ENCODE results near the gene TSPAN11. TPM values are rescaled to one million over a fixed set of nuclear protein-coding genes. Genes with fewer than 3 reads are reported as not detected.

Gene TSPAN11
- polyA plus RNA-seq, 2 of the 4 experiments (the other 2 are of a cell fraction), result 0.01 to 0.06 TPM

DNA sequence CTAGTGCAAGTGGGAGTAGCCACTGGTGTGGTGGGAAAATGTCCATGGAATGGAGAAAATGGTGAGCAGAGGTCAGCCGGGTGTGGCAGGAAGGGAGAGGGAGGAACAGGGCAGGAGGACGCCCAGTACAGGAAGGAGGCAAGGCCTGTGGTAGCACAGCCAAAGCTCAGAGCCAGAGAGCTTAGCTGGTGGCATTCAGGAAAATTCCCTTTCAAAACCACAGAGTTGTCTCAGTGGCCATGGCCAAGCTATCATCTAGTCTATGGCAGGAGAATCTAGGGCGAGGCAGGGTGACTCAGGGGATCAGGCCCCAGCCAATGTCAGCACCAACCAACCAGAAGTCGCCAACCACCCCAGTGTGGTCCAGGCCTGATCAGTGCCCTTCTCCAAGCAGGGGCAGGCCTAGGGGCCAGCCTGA is 79.4 kb downstream of the TSPAN11 start:
- ATAC-seq, result peak; percentile 30 to 87; a peak in 4 of 6 replicates
- Histone ChIP-seq H3K4me3 (no peak overlapping the region), H3K27ac (peak overlapping the region; percentile 19 to 58; a peak in 3 of 6 replicates), H3K4me2 (peak overlapping the region; percentile 29; the same call in 2 of the 3 replicates), H3K4me1 (peaks cover 25% of the 10 kb centered on the region), H3K9me3 (no peaks in the 10 kb centered on the region)
- FAIRE-seq, result no peak
- CTCF ChIA-PET, result no interaction called here
- TF ChIP-seq, protein P1, sequence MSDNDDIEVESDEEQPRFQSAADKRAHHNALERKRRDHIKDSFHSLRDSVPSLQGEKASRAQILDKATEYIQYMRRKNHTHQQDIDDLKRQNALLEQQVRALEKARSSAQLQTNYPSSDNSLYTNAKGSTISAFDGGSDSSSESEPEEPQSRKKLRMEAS (IDR thresholded peaks at IDR 0.05), result peak; percentile 39; the same call in 1 of the 2 replicates
- TF ChIP-seq, protein P2, sequence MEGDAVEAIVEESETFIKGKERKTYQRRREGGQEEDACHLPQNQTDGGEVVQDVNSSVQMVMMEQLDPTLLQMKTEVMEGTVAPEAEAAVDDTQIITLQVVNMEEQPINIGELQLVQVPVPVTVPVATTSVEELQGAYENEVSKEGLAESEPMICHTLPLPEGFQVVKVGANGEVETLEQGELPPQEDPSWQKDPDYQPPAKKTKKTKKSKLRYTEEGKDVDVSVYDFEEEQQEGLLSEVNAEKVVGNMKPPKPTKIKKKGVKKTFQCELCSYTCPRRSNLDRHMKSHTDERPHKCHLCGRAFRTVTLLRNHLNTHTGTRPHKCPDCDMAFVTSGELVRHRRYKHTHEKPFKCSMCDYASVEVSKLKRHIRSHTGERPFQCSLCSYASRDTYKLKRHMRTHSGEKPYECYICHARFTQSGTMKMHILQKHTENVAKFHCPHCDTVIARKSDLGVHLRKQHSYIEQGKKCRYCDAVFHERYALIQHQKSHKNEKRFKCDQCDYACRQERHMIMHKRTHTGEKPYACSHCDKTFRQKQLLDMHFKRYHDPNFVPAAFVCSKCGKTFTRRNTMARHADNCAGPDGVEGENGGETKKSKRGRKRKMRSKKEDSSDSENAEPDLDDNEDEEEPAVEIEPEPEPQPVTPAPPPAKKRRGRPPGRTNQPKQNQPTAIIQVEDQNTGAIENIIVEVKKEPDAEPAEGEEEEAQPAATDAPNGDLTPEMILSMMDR (IDR thresholded peaks at IDR 0.05), result no peak
- TF ChIP-seq MYC (IDR thresholded peaks at IDR 0.05; ENCODE audit: borderline replicate concordance, low read length) (no peak), JUN (IDR thresholded peaks at IDR 0.05) (no peak), HEYL (CRISPR knock-in tag; IDR thresholded peaks at IDR 0.05) (no peak), SREBF2 (IDR thresholded peaks at IDR 0.05) (no peak), RAD21 (conservative IDR thresholded peaks at IDR 0.05 in 1 of 2, IDR thresholded peaks at IDR 0.05 in 1 of 2) (no peak), MAZ (IDR thresholded peaks at IDR 0.05; ENCODE audit: borderline replicate concordance, low read depth, low read length) (no peak), FOSL2 (IDR thresholded peaks at IDR 0.05) (no peak), FOSL2 (CRISPR knock-in tag; IDR thresholded peaks at IDR 0.05) (peak; percentile 23; the same call in 1 of the 2 replicates), CBX8 (IDR thresholded peaks at IDR 0.05) (no peak)
- TF ChIP-seq, protein P3, sequence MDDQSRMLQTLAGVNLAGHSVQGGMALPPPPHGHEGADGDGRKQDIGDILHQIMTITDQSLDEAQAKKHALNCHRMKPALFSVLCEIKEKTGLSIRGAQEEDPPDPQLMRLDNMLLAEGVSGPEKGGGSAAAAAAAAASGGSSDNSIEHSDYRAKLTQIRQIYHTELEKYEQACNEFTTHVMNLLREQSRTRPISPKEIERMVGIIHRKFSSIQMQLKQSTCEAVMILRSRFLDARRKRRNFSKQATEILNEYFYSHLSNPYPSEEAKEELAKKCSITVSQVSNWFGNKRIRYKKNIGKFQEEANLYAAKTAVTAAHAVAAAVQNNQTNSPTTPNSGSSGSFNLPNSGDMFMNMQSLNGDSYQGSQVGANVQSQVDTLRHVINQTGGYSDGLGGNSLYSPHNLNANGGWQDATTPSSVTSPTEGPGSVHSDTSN (IDR thresholded peaks at IDR 0.05), result no peak
- POLR2A ChIA-PET, result no interaction called here
- DNase-seq (ENCODE audit: low read depth in 1 of 2, low spot score in 1 of 2), result peak; percentile 48 to 74
- 63% methylated on average over 4 of the region's 4 CpGs for WGBS (ENCODE audit: missing lambda C conversion rate)

DNA sequence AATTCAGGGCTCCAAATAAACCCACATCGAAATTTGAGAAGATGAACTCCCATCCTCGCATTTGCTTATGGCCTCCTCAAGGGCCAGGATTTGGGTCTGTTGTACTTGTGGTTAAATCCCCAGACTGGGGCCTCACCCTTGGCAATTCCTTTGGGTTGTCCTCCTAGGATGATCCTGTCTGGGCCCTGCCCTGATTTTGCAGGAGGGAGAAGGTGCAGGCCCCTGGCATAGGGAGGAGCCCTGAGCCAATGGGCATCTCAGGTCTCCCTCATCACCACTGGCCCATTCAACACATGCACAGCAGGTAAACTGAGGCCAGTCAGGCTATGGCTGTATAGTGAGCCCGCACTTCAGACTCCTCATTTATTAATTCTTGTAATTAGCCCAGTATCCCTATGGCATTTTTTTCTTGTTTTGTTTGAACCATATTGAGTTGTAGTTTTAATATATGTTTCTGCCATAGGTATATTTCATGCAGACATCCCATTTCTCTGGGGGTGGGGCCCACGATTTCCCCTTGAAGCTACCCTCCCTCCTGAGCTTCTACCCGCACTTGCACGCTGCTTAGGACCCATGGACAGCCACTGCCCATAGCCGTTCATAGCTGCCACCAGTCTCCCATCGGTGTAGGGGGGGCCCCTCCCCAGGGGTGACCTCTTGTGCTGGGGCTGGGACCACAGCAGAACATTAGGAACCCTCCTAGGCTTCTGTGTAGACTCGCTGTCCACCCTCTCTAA is 80.0 kb downstream of the TSPAN11 start:
- WGBS (ENCODE audit: missing lambda C conversion rate), result 70% methylated on average over 9 of the region's 9 CpGs
- 0 out of 3 replicates have a peak overlapping the region, but pooled peaks have one; percentile 29 for H3K4me2 ChIP-seq
- peaks cover 25% of the 10 kb centered on the region for H3K4me1 ChIP-seq
- DNase-seq (ENCODE audit: low read depth in 1 of 2, low spot score in 1 of 2) (no peak), FAIRE-seq (no peak), ATAC-seq (no peak; a peak in 2 of 6 replicates)
- ChIA-PET POLR2A (no interaction called here), CTCF (no interaction called here)
- H3K9me3 ChIP-seq, result no peaks in the 10 kb centered on the region
- H3K27ac ChIP-seq, result peak overlapping the region in 1 of 2 experiments; percentile 58; a peak in 2 of 6 replicates
- H3K4me3 ChIP-seq, result no peak overlapping the region
- TF ChIP-seq, protein P4, sequence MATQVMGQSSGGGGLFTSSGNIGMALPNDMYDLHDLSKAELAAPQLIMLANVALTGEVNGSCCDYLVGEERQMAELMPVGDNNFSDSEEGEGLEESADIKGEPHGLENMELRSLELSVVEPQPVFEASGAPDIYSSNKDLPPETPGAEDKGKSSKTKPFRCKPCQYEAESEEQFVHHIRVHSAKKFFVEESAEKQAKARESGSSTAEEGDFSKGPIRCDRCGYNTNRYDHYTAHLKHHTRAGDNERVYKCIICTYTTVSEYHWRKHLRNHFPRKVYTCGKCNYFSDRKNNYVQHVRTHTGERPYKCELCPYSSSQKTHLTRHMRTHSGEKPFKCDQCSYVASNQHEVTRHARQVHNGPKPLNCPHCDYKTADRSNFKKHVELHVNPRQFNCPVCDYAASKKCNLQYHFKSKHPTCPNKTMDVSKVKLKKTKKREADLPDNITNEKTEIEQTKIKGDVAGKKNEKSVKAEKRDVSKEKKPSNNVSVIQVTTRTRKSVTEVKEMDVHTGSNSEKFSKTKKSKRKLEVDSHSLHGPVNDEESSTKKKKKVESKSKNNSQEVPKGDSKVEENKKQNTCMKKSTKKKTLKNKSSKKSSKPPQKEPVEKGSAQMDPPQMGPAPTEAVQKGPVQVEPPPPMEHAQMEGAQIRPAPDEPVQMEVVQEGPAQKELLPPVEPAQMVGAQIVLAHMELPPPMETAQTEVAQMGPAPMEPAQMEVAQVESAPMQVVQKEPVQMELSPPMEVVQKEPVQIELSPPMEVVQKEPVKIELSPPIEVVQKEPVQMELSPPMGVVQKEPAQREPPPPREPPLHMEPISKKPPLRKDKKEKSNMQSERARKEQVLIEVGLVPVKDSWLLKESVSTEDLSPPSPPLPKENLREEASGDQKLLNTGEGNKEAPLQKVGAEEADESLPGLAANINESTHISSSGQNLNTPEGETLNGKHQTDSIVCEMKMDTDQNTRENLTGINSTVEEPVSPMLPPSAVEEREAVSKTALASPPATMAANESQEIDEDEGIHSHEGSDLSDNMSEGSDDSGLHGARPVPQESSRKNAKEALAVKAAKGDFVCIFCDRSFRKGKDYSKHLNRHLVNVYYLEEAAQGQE (IDR thresholded peaks at IDR 0.05), result no peak
- TF ChIP-seq GATA3 (IDR thresholded peaks at IDR 0.05; ENCODE audit: borderline replicate concordance), result no peak
- TF ChIP-seq CHD4 (IDR thresholded peaks at IDR 0.05; ENCODE audit: borderline replicate concordance), result no peak
- TF ChIP-seq TP53 (CRISPR knock-in tag; IDR thresholded peaks at IDR 0.05), result no peak
- TF ChIP-seq, protein P5, sequence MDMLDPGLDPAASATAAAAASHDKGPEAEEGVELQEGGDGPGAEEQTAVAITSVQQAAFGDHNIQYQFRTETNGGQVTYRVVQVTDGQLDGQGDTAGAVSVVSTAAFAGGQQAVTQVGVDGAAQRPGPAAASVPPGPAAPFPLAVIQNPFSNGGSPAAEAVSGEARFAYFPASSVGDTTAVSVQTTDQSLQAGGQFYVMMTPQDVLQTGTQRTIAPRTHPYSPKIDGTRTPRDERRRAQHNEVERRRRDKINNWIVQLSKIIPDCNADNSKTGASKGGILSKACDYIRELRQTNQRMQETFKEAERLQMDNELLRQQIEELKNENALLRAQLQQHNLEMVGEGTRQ (IDR thresholded peaks at IDR 0.05), result no peak
- TF ChIP-seq HOXB5 (CRISPR knock-in tag; IDR thresholded peaks at IDR 0.05), result no peak
- TF ChIP-seq SMC3 (IDR thresholded peaks at IDR 0.05), result no peak
- TF ChIP-seq MAFK (IDR thresholded peaks at IDR 0.05; ENCODE audit: partially characterized antibody), result no peak
- TF ChIP-seq JUNB (IDR thresholded peaks at IDR 0.05), result no peak
- no peak for TF ChIP-seq HEYL (CRISPR knock-in tag; IDR thresholded peaks at IDR 0.05)
- TF ChIP-seq KDM1A (IDR thresholded peaks at IDR 0.05; ENCODE audit: low read depth), result no peak

Data from A549 (cell line).